Lung (tissue), 12 donors: ENCODE results near the gene ERP44. TPM values are rescaled to one million over a fixed set of nuclear protein-coding genes. Genes with fewer than 3 reads are reported as not detected.

Experiments
- ATAC-seq: fragments of 200-7000 bp; cut with Tn5 transposase; one replicate; pipeline ENCODE4 v1.9.1; 2020; ENCODE audit warnings: moderate number of reproducible peaks; ENCODE audit not compliant: insufficient read depth, low FRiP score
- DNase-seq, 3 donors: peaks; one replicate each; pipeline ENCODE4 v3.0.0-alpha.2; 2013 to 2017
- H3K27ac ChIP-seq, 2 donors: one replicate each; pipeline ENCODE4 v1.5.1; 2013; ENCODE audit warnings: mild to moderate bottlenecking in 2 of 2, moderate library complexity in 2 of 2, control low read depth in 1 of 2, inconsistent platforms in 1 of 2, low read depth in 1 of 2, low read length in 1 of 2
- H3K27me3 ChIP-seq, 3 donors: one replicate each; pipeline ENCODE4 v1.5.1; 2013; ENCODE audit warnings: low read length in 2 of 3; ENCODE audit not compliant: control insufficient read depth in 3 of 3, insufficient read depth in 3 of 3
- H3K36me3 ChIP-seq, 4 donors: one replicate each; pipeline ENCODE4 v1.5.1; 2013; ENCODE audit warnings: low read length in 4 of 4, mild to moderate bottlenecking in 1 of 4, moderate library complexity in 1 of 4; ENCODE audit not compliant: control insufficient read depth in 4 of 4, insufficient read depth in 4 of 4
- H3K4me1 ChIP-seq, 5 donors: one replicate each; pipeline ENCODE4 v1.5.1; 2013; ENCODE audit warnings: low read length in 5 of 5, mild to moderate bottlenecking in 2 of 5, moderate library complexity in 1 of 5; ENCODE audit not compliant: control insufficient read depth in 5 of 5, insufficient read depth in 5 of 5
- H3K4me3 ChIP-seq: one replicate; pipeline ENCODE4 v1.5.1; 2013; ENCODE audit warnings: mild to moderate bottlenecking, control low read depth, moderate library complexity
- H3K9ac ChIP-seq, 2 donors: one replicate each; pipeline ENCODE4 v1.5.1; 2013; ENCODE audit warnings: low read length in 2 of 2, control low read depth in 1 of 2; ENCODE audit not compliant: insufficient read depth in 1 of 2
- H3K9me3 ChIP-seq, 4 donors: one replicate each; pipeline ENCODE4 v1.5.1; 2013; ENCODE audit warnings: low read length in 3 of 4, mild to moderate bottlenecking in 1 of 4, moderate library complexity in 1 of 4; ENCODE audit not compliant: control insufficient read depth in 4 of 4, insufficient read depth in 3 of 4
- WGBS, 2 donors: extraction: QIAGEN DNeasy Blood & Tissue Kit; methylation state at CpG; one replicate each; pipeline ENCODE4 v1.1.7; 2013; 5-methylcytosine and 5-hydroxymethylcytosine counted together
- polyA plus RNA-seq, 2 donors: library from polyadenylated mRNA; stranded (reverse); fragments of 200-250 nt; gene quantifications; one replicate each; pipeline ENCODE4 v1.2.1, GENCODE V29; 2013
- total RNA-seq, 2 donors: library from RNA; depleted of rRNA in 1 of 2; stranded (reverse); fragments of >200 nt in 1 of 2; gene quantifications; one replicate each; pipeline ENCODE4 v1.2.1, GENCODE V29; 2014 to 2021
- TF ChIP-seq, protein P1 (sequence below): IDR thresholded peaks from 2 replicates; pipeline ENCODE4 v1.5.1; 2012; ENCODE audit warnings: mild to moderate bottlenecking; ENCODE audit errors: control extremely low read depth, extremely low read depth
- donor health status: control.
- donor health status: control.
- donor health status: Bipolar disorder and iron deficiency.
- donor health status: healthy.
- donor health status: DM: yes; HTN: yes; CAD: no.

ERP44 gene
- total and polyA plus RNA-seq, 4 donors: 22.6 to 27.6 (median 27.0) TPM

DNA sequence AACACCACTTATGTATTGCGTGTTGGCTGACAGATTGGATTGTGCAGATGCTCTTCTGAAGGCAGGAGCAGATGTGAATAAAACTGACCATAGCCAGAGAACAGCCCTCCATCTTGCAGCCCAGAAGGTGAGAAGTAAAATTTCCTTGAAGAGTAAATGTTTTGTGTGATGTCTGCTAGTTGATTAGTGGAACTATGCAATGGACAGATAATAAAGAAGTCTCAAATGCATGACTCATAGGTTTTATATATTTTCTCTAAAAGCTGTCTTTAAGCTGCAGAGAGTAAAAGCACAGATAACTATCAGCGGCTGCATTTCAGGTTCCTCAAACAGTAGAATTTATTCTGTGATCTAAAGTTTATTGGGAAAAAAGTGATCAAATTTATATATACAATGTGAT is 27.6 kb upstream of the ERP44 start:
- Histone ChIP-seq H3K27me3 (no peaks in the 10 kb centered on the region), H3K9ac (no peak overlapping the region), H3K4me1 (peaks cover 0 to 8% (median 0%) of the 10 kb centered on the region in 5 donors), H3K36me3 (peaks cover 1 to 5% (median 3%) of the 10 kb centered on the region in 4 donors), H3K9me3 (peaks cover 0 to 2% (median 0%) of the 10 kb centered on the region in 4 donors), H3K4me3 (no peak overlapping the region), H3K27ac (no peak overlapping the region)
- TF ChIP-seq, protein P1, sequence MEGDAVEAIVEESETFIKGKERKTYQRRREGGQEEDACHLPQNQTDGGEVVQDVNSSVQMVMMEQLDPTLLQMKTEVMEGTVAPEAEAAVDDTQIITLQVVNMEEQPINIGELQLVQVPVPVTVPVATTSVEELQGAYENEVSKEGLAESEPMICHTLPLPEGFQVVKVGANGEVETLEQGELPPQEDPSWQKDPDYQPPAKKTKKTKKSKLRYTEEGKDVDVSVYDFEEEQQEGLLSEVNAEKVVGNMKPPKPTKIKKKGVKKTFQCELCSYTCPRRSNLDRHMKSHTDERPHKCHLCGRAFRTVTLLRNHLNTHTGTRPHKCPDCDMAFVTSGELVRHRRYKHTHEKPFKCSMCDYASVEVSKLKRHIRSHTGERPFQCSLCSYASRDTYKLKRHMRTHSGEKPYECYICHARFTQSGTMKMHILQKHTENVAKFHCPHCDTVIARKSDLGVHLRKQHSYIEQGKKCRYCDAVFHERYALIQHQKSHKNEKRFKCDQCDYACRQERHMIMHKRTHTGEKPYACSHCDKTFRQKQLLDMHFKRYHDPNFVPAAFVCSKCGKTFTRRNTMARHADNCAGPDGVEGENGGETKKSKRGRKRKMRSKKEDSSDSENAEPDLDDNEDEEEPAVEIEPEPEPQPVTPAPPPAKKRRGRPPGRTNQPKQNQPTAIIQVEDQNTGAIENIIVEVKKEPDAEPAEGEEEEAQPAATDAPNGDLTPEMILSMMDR: no peak
- ATAC-seq (no peak), DNase-seq (no peak)
- WGBS, 2 donors: 94 to 99% methylated on average over 2 of the region's 2 CpGs

DNA sequence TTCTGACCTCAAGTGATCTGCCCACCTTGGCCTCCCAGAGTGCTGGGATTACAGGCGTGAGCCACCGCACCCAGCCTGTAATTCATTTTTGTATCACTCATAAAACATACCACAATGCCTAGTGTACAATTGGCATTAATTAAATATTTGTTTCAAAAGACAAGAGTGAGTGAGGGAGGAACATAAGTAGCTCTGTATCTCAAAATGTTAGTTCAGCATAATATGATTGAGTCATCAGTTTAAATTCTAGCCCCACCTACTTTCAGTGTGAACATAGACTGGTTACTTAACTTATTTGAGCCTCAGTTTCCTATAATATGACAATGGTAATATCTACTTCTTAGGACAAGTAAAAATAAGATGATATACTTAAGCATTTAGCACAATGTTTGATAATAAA is 27.1 kb upstream of the ERP44 start:
- WGBS, 2 donors: 92 to 94% methylated on average over 2 of the region's 2 CpGs
- H3K27me3 ChIP-seq: no peaks in the 10 kb centered on the region
- no peak overlapping the region for H3K4me3 ChIP-seq
- peaks cover 0 to 2% (median 0%) of the 10 kb centered on the region in 4 donors for H3K9me3 ChIP-seq
- DNase-seq (no peak), ATAC-seq (no peak)
- H3K9ac ChIP-seq: no peak overlapping the region
- TF ChIP-seq, protein P1: no peak
- H3K27ac ChIP-seq: no peak overlapping the region
- H3K36me3 ChIP-seq: peaks cover 1 to 5% (median 3%) of the 10 kb centered on the region in 4 donors
- peaks cover 0 to 8% (median 0%) of the 10 kb centered on the region in 5 donors for H3K4me1 ChIP-seq

DNA sequence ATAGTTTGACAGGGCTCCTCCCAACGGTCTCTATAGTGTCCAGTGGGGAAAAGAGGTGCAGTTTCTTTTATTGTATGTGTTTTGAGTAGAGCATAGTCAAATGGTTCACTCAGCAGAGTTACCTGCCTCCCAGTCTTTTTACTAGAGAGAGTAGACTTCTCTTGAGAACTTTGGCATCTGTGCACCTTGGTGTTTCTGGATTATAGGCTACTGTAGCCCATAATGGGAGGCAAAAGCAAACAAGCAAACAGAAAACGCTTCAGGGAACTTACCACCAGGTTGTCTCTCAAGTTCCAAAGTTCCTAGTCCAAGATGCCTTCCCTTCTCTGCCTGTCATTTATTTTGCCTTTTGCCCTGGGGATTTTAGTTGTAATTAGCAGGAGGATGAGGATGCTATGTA is 26.4 kb upstream of the ERP44 start:
- H3K27me3 ChIP-seq: no peaks in the 10 kb centered on the region
- peaks cover 0 to 8% (median 0%) of the 10 kb centered on the region in 5 donors for H3K4me1 ChIP-seq
- no peak overlapping the region for H3K9ac ChIP-seq
- peaks cover 1 to 6% (median 5%) of the 10 kb centered on the region in 4 donors for H3K36me3 ChIP-seq
- peaks cover 0 to 2% (median 0%) of the 10 kb centered on the region in 4 donors for H3K9me3 ChIP-seq
- 90 to 91% methylated on average over 2 of the region's 2 CpGs for WGBS, 2 donors
- no peak for ATAC-seq
- no peak overlapping the region for H3K4me3 ChIP-seq
- no peak for DNase-seq
- TF ChIP-seq, protein P1: no peak
- H3K27ac ChIP-seq: no peak overlapping the region

DNA sequence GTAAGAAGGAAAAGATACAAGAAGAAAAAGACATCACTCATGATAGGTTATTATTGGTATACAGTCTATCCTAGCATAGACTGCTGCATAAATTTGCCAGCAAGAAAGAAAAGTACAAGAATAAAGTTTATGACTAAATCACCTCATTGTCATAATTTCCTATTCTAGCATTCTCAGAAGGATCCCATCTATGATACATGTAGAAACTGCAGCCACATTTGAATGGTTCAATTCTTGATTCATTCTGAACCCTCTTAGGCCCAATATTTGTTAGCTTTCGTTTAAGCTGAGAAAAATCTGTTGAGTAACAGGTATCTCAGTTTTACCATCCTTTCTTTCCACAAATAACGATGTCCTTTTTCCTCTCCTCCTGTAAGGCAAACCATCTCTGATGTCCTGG is 21.5 kb upstream of the ERP44 start:
- DNase-seq (no peak), ATAC-seq (no peak)
- TF ChIP-seq, protein P1: no peak

More for the DNA sequence above, 21.5 kb upstream of the ERP44 start:
- no peak overlapping the region for H3K4me3 ChIP-seq
- peaks cover 0 to 10% (median 1%) of the 10 kb centered on the region in 4 donors for H3K36me3 ChIP-seq
- H3K9me3 ChIP-seq: peaks cover 0 to 2% (median 0%) of the 10 kb centered on the region in 4 donors
- WGBS, 2 donors: 92 to 96% methylated on average over 2 of the region's 2 CpGs
- H3K9ac ChIP-seq: no peak overlapping the region
- no peaks in the 10 kb centered on the region for H3K4me1 ChIP-seq
- no peaks in the 10 kb centered on the region for H3K27me3 ChIP-seq
- H3K27ac ChIP-seq: no peak overlapping the region
